Heart right ventricle (tissue), 16 donors: Measurements from ENCODE around the gene SLC6A5. TPM values are rescaled to one million over a fixed set of nuclear protein-coding genes. Genes with fewer than 3 reads are reported as not detected.

Experiments used
- ATAC-seq, 8 donors: fragments of 200-7000 bp; cut with Tn5 transposase; one replicate each; pipeline ENCODE4 v1.9.1; 2020; ENCODE audit warnings: mild to moderate bottlenecking in 8 of 8, moderate library complexity in 8 of 8, moderate number of reproducible peaks in 1 of 8
- DNase-seq, 2 donors: peaks; one replicate each; pipeline ENCODE4 v3.0.0-alpha.2; 2020
- H3K27ac ChIP-seq, 10 donors: fragments of 200-600 bp; sonication (generic) in 2 of 10; one replicate each; pipeline versions ENCODE4 v1.5.0 to v1.8.0; 2020 to 2022; ENCODE audit warnings: mild to moderate bottlenecking in 3 of 10
- H3K27me3 ChIP-seq, 7 donors: fragments of 200-600 bp; one replicate each; pipeline ENCODE4 v1.8.0; 2021 to 2022; ENCODE audit warnings: mild to moderate bottlenecking in 2 of 7
- H3K36me3 ChIP-seq, 9 donors: fragments of 200-600 bp; sonication (generic) in 1 of 9; one replicate each; pipeline versions ENCODE4 v1.5.0 to v1.8.0; 2020 to 2022; ENCODE audit warnings: mild to moderate bottlenecking in 2 of 9
- H3K4me1 ChIP-seq, 9 donors: fragments of 200-600 bp; sonication (generic) in 1 of 9; one replicate each; pipeline versions ENCODE4 v1.5.0 to v1.8.0; 2020 to 2022; ENCODE audit warnings: mild to moderate bottlenecking in 4 of 9
- H3K4me3 ChIP-seq, 10 donors: fragments of 200-600 bp; sonication (generic) in 2 of 10; one replicate each; pipeline versions ENCODE4 v1.5.0 to v1.8.0; 2020 to 2022; ENCODE audit warnings: mild to moderate bottlenecking in 7 of 10, moderate library complexity in 2 of 10
- H3K9me3 ChIP-seq, 11 donors: fragments of 200-600 bp in 10 of 11; sonication (generic) in 2 of 11; one replicate each; pipeline versions ENCODE4 v1.5.0 to v1.8.0; 2013 to 2022; ENCODE audit warnings: mild to moderate bottlenecking in 2 of 11, control low read depth in 1 of 11, moderate library complexity in 1 of 11
- CTCF ChIP-seq, 9 donors: fragments of 200-600 bp; sonication (generic) in 2 of 9; IDR thresholded peaks; one replicate each; pipeline versions ENCODE4 v1.5.0 to v1.8.0; 2021 to 2022; ENCODE audit warnings: antibody characterized with exemption in 9 of 9, mild to moderate bottlenecking in 5 of 9, moderate library complexity in 1 of 9
- WGBS, 2 donors: extraction: QIAGEN DNeasy Blood & Tissue Kit; methylation state at CpG; one replicate each; pipeline ENCODE4 v1.1.7; 2013; ENCODE audit warnings: inconsistent platforms in 1 of 2; 5-methylcytosine and 5-hydroxymethylcytosine counted together
- intact Hi-C, 10 donors: fragments of 100-400 bp; cut with DNase I; formaldehyde crosslinking; loops; one replicate each; pipeline versions ENCODE4 v1.11.1 to v1.14.2; 2022
- polyA plus RNA-seq, 2 donors: library from polyadenylated mRNA; stranded (reverse); fragments of 200-250 nt; gene quantifications; one replicate each; pipeline ENCODE4 v1.2.3, GENCODE V29; 2013
- total RNA-seq, 10 donors: library from RNA; stranded (reverse); fragmentation: NEBNext Ultra II Directional in 3 of 10; extraction: Animal tissue kit (Norgen Biotek cat#: 25700) in 3 of 10; gene quantifications; one replicate each; pipeline versions ENCODE4 v1.2.1 to v1.2.4, GENCODE V29; 2021 to 2023
- donor health status: Arrhythmogenic right ventricular cardiomyopathy.
- donor health status: ischemic (EF 13 %, LVEDD 7.1; RV severe dilation, severe dysfunction).
- donor health status: healthy with polysubstance abuse.
- donor health status: DM: no; HTN: yes; CAD: no.
- donor health status: DM: no; HTN: no; CAD: no.
- donor health status: ischemic (EF 25% LVEDD 6.9; RV normal size, moderate dysfunction).
- donor health status: ischemic (EF 25% LVEDD 5.7; RV mildly dilated, moderate dysfunction).
- donor health status: healthy.
- donor health status: DM: yes; HTN: yes; CAD: no.
- donor health status: Ischemic cardiomyopathy.
- donor health status: ischemic (EF 35%, LVEDD 5.7; RV mildly dilated, moderate dysfunction).
- donor health status: nonischemic (EF 11% LVEDD 7.7; RV severe dilation, severe dysfunction).
- donor health status: DM: yes; HTN: yes; CAD: no.
- donor health status: PGD.
- donor health status: ischemic (EF 29% LVEDD 5.4; RV normal size, mild dysfunction).
- donor health status: nonischemic (EF 23%, LVEDD 6.1; RV moderate dilation, normal function).

The SLC6A5 gene
- total and polyA plus RNA-seq, 12 donors = not detected

- no peak overlapping the region for H3K27ac ChIP-seq
- no peak for ATAC-seq
- TF ChIP-seq CTCF (IDR thresholded peaks at IDR 0.05) = no peak
- WGBS, 2 donors = 57 to 61% methylated on average over 3 of the region's 3 CpGs
- no peaks in the 10 kb centered on the region for H3K9me3 ChIP-seq
- no peak overlapping the region for H3K4me3 ChIP-seq
- intact Hi-C loops = loop anchor here in 5 of 10 donors (5.0 to 10.0 kb wide), 5 partner anchors 215 to 488 kb away; partner anchors contain the start of gene PRMT3 (in 2 of the 5)
- peaks cover 0 to 8% (median 0%) of the 10 kb centered on the region in 9 donors for H3K4me1 ChIP-seq
- DNase-seq = no peak
- no peaks in the 10 kb centered on the region for H3K36me3 ChIP-seq
- H3K27me3 ChIP-seq = peaks cover 0 to 83% (median 54%) of the 10 kb centered on the region in 7 donors
Measured at GRCh38 chr11:20612416-20612815, 13.0 kb downstream of the SLC6A5 start.

GRCh38 chr11:20616920-20617319 is 17.5 kb downstream of the SLC6A5 start:
- H3K4me1 ChIP-seq = peaks cover 0 to 4% (median 0%) of the 10 kb centered on the region in 9 donors
- H3K4me3 ChIP-seq = no peak overlapping the region
- peak in 2 of 8 donors; percentile 25 to 48 for ATAC-seq
- no peak overlapping the region for H3K27ac ChIP-seq
- no peak for DNase-seq
- H3K27me3 ChIP-seq = peaks cover 0 to 43% (median 14%) of the 10 kb centered on the region in 7 donors
- intact Hi-C loops = loop anchor here in 2 of 10 donors (10.0 kb wide), 2 partner anchors 222 to 492 kb away; no protein-coding TSS in a partner anchor
- no peaks in the 10 kb centered on the region for H3K36me3 ChIP-seq
- WGBS, 2 donors = 30 to 56% methylated on average over 5 of the region's 5 CpGs
- no peaks in the 10 kb centered on the region for H3K9me3 ChIP-seq
- TF ChIP-seq CTCF (IDR thresholded peaks at IDR 0.05) = no peak

GRCh38 chr11:20617346-20618005 is 18.1 kb downstream of the SLC6A5 start:
- Histone ChIP-seq H3K27me3 (peaks cover 0 to 41% (median 9%) of the 10 kb centered on the region in 7 donors), H3K36me3 (no peaks in the 10 kb centered on the region), H3K4me1 (peaks cover 0 to 4% (median 0%) of the 10 kb centered on the region in 9 donors), H3K4me3 (no peak overlapping the region), H3K9me3 (no peaks in the 10 kb centered on the region), H3K27ac (no peak overlapping the region)
- DNase-seq (no peak), ATAC-seq (peak in 4 of 8 donors; percentile 38 to 61 (median 52))
- WGBS, 2 donors = 28 to 31% methylated on average over 4 of the region's 4 CpGs
- intact Hi-C loops = loop anchor here in 2 of 10 donors (10.0 kb wide), 2 partner anchors 223 to 493 kb away; no protein-coding TSS in a partner anchor
- no peak for TF ChIP-seq CTCF (IDR thresholded peaks at IDR 0.05)

- H3K4me1 ChIP-seq = peaks cover 0 to 4% (median 0%) of the 10 kb centered on the region in 9 donors
- H3K27me3 ChIP-seq = peaks cover 0 to 35% (median 4%) of the 10 kb centered on the region in 7 donors
- intact Hi-C loops = loop anchor here in 2 of 10 donors (10.0 kb wide), 2 partner anchors 223 to 493 kb away; no protein-coding TSS in a partner anchor
- H3K9me3 ChIP-seq = no peaks in the 10 kb centered on the region
- H3K27ac ChIP-seq = no peak overlapping the region
- whole genome bisulfite sequencing, 2 donors = 5 to 14% methylated on average over 1 of the region's 1 CpG
- no peaks in the 10 kb centered on the region for H3K36me3 ChIP-seq
- TF ChIP-seq CTCF (IDR thresholded peaks at IDR 0.05) = no peak
- H3K4me3 ChIP-seq = no peak overlapping the region
- no peak for DNase-seq
- ATAC-seq = peak in 1 of 8 donors; percentile 37
Measured at GRCh38 chr11:20618083-20618482, 18.7 kb downstream of the SLC6A5 start.
